Measurements from ENCODE around the gene ST14. TPM values are rescaled to one million over a fixed set of nuclear protein-coding genes. Genes with fewer than 3 reads are reported as not detected.

Gene ST14
- total and polyA plus RNA-seq, 2 donors (not counting 1 experiment from before 2014, with no cell fraction given), result under 0.01 TPM; not detected in 1

DNA sequence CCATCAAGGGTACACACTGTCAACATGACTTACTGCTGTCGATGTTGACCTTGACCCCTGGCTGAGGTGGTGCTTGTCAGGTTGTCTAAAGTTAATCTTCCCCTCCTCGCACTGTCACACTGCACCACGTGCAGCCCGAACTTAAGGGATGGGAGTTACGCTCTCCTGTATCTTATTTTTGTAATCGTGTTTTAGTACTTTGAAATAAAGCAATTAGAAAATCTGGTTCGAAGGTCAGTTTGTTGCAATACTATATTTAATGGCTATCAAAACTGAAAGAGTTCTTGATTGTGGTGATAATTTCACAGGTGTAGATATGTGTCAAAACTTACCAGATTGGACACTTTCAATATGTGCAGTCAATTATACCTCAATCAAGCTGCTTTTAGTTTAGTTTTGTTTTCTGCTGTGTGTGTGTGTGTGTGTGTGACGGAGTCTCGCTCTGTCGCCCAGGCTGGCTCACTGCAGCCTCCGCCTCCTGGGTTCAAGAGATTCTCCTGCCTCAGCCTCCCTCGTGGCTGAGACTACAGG is 10.7 kb upstream of the ST14 start:
- Histone ChIP-seq H3K27me3 (ENCODE audit: control insufficient read depth, insufficient read depth, low read length) (no peaks in the 10 kb centered on the region), H4K20me1 (ENCODE audit: control insufficient read depth, extremely low read depth, insufficient read depth, low read length) (no peaks in the 10 kb centered on the region), H2AFZ (ENCODE audit: low read length) (no peak overlapping the region), H3K79me2 (ENCODE audit: control insufficient read depth, insufficient read depth, low read length) (no peaks in the 10 kb centered on the region), H3K27ac (ENCODE audit: insufficient read depth, low read length) (no peak overlapping the region), H3K9me3 (ENCODE audit: control insufficient read depth, insufficient read depth, low read depth, low read length) (no peaks in the 10 kb centered on the region), H3K4me1 (ENCODE audit: control insufficient read depth, extremely low read depth, insufficient read depth, low read length) (peaks cover 2% of the 10 kb centered on the region), H3K36me3 (ENCODE audit: control insufficient read depth, insufficient read depth, low read length) (peaks cover 2% of the 10 kb centered on the region), H3K4me3 (replicated peaks in 1 of 4; ENCODE audit: control extremely low read depth in 1 of 4, insufficient read depth in 1 of 4, low read depth in 3 of 4, low read length in 4 of 4) (no peak overlapping the region), H3K4me2 (ENCODE audit: extremely low read depth, insufficient read depth, low read length) (no peak overlapping the region), H3K9ac (ENCODE audit: insufficient read depth, low read length) (no peak overlapping the region)
- TF ChIP-seq, protein P1, sequence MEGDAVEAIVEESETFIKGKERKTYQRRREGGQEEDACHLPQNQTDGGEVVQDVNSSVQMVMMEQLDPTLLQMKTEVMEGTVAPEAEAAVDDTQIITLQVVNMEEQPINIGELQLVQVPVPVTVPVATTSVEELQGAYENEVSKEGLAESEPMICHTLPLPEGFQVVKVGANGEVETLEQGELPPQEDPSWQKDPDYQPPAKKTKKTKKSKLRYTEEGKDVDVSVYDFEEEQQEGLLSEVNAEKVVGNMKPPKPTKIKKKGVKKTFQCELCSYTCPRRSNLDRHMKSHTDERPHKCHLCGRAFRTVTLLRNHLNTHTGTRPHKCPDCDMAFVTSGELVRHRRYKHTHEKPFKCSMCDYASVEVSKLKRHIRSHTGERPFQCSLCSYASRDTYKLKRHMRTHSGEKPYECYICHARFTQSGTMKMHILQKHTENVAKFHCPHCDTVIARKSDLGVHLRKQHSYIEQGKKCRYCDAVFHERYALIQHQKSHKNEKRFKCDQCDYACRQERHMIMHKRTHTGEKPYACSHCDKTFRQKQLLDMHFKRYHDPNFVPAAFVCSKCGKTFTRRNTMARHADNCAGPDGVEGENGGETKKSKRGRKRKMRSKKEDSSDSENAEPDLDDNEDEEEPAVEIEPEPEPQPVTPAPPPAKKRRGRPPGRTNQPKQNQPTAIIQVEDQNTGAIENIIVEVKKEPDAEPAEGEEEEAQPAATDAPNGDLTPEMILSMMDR (conservative IDR thresholded peaks at IDR 0.05 in 1 of 2, IDR thresholded peaks at IDR 0.05 in 1 of 2; ENCODE audit: low read depth in 1 of 2, low read length in 2 of 2), result no peak
- no peak for TF ChIP-seq EZH2 (IDR thresholded peaks at IDR 0.05; ENCODE audit: low read length, missing control alignments)
- no peak for DNase-seq (ENCODE audit: low read depth in 2 of 2)

- H3K4me3 ChIP-seq (replicated peaks in 1 of 4; ENCODE audit: control extremely low read depth in 1 of 4, insufficient read depth in 1 of 4, low read depth in 3 of 4, low read length in 4 of 4), result no peak overlapping the region
Measured at GRCh38 chr11:130150790-130151189, 8.8 kb upstream of the ST14 start.

DNA sequence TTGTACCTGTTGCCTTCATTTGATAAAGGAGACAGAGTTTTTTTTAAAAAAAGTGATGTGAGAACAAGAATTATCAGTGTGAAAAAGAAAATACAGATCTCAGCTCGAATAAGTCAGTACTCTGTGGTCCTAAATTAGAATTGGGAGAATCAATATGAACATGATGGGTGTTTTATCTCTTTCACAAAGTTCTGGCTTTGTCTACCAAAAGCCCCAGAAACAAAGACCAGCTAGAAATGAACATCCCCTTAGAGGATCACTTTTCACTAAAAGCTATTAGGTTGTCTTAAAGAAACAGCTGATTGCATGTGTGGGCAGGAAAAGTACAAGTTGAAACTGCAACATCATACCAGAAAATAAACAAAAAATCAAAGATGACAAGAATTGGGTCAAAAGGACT is 8.4 kb upstream of the ST14 start:
- TF ChIP-seq, protein P1 (conservative IDR thresholded peaks at IDR 0.05 in 1 of 2, IDR thresholded peaks at IDR 0.05 in 1 of 2; ENCODE audit: low read depth in 1 of 2, low read length in 2 of 2), result no peak
- H2AFZ ChIP-seq (ENCODE audit: low read length), result no peak overlapping the region

More at GRCh38 chr11:130150790-130151189, 8.8 kb upstream of the ST14 start:
- no peaks in the 10 kb centered on the region for H4K20me1 ChIP-seq (ENCODE audit: control insufficient read depth, extremely low read depth, insufficient read depth, low read length)
- H3K36me3 ChIP-seq (ENCODE audit: control insufficient read depth, insufficient read depth, low read length), result no peaks in the 10 kb centered on the region
- no peaks in the 10 kb centered on the region for H3K79me2 ChIP-seq (ENCODE audit: control insufficient read depth, insufficient read depth, low read length)
- no peak overlapping the region for H3K9ac ChIP-seq (ENCODE audit: insufficient read depth, low read length)
- H3K4me1 ChIP-seq (ENCODE audit: control insufficient read depth, extremely low read depth, insufficient read depth, low read length), result peaks cover 2% of the 10 kb centered on the region
- H2AFZ ChIP-seq (ENCODE audit: low read length), result no peak overlapping the region
- H3K27me3 ChIP-seq (ENCODE audit: control insufficient read depth, insufficient read depth, low read length), result no peaks in the 10 kb centered on the region
- H3K27ac ChIP-seq (ENCODE audit: insufficient read depth, low read length), result no peak overlapping the region
- TF ChIP-seq, protein P1 (conservative IDR thresholded peaks at IDR 0.05 in 1 of 2, IDR thresholded peaks at IDR 0.05 in 1 of 2; ENCODE audit: low read depth in 1 of 2, low read length in 2 of 2), result no peak
- TF ChIP-seq EZH2 (IDR thresholded peaks at IDR 0.05; ENCODE audit: low read length, missing control alignments), result no peak
- H3K9me3 ChIP-seq (ENCODE audit: control insufficient read depth, insufficient read depth, low read depth, low read length), result no peaks in the 10 kb centered on the region
- no peak overlapping the region for H3K4me2 ChIP-seq (ENCODE audit: extremely low read depth, insufficient read depth, low read length)
- no peak for DNase-seq (ENCODE audit: low read depth in 2 of 2)

More for the DNA sequence above, 8.4 kb upstream of the ST14 start:
- Histone ChIP-seq H3K4me3 (replicated peaks in 1 of 4; ENCODE audit: control extremely low read depth in 1 of 4, insufficient read depth in 1 of 4, low read depth in 3 of 4, low read length in 4 of 4) (no peak overlapping the region), H3K4me1 (ENCODE audit: control insufficient read depth, extremely low read depth, insufficient read depth, low read length) (peaks cover 2% of the 10 kb centered on the region), H3K27ac (ENCODE audit: insufficient read depth, low read length) (no peak overlapping the region), H4K20me1 (ENCODE audit: control insufficient read depth, extremely low read depth, insufficient read depth, low read length) (no peaks in the 10 kb centered on the region), H3K4me2 (ENCODE audit: extremely low read depth, insufficient read depth, low read length) (no peak overlapping the region), H3K36me3 (ENCODE audit: control insufficient read depth, insufficient read depth, low read length) (no peaks in the 10 kb centered on the region), H3K9me3 (ENCODE audit: control insufficient read depth, insufficient read depth, low read depth, low read length) (no peaks in the 10 kb centered on the region), H3K79me2 (ENCODE audit: control insufficient read depth, insufficient read depth, low read length) (no peaks in the 10 kb centered on the region), H3K9ac (ENCODE audit: insufficient read depth, low read length) (no peak overlapping the region), H3K27me3 (ENCODE audit: control insufficient read depth, insufficient read depth, low read length) (no peaks in the 10 kb centered on the region)
- DNase-seq (ENCODE audit: low read depth in 2 of 2), result no peak

Measured in fibroblast of lung (primary cell).